ENCODE results near the gene GSTP1. TPM values are rescaled to one million over a fixed set of nuclear protein-coding genes. Genes with fewer than 3 reads are reported as not detected.

GSTP1 gene
- total and polyA plus RNA-seq, 3 donors from 2014 or later = 117 to 211 (median 201) TPM

GRCh38 chr11:67628710-67629385, 45.2 kb downstream of the GSTP1 start:
- Histone ChIP-seq H3K27ac (peak overlapping the region in 1 of 2 donors; percentile 94), H3K9me3 (no peaks in the 10 kb centered on the region), H3K4me1 (peaks cover 5% of the 10 kb centered on the region), H3K4me3 (peak overlapping the region; percentile 70 to 72), H3K27me3 (no peaks in the 10 kb centered on the region), H3K36me3 (ENCODE audit: low read depth, missing control alignments) (no peaks in the 10 kb centered on the region)
- DNase-seq = no peak
- 59 to 65% methylated on average over 5 to 25 of the region's 25 CpGs for WGBS, 2 donors
- TF ChIP-seq POLR2A (IDR thresholded peaks at IDR 0.05) (no peak), CTCF (IDR thresholded peaks at IDR 0.05) (no peak)
- intact Hi-C loops (cut with DNase I; ENCODE audit: low total_unique reads) = no loop called here

GRCh38 chr11:67629386-67630227, 46.0 kb downstream of the GSTP1 start, which contains the start of gene NUDT8:
NUDT8 (minus strand) TSS chr11:67629937; CDS start chr11:67629911, 26 bp downstream.
- intact Hi-C loops (cut with DNase I; ENCODE audit: low total_unique reads) = no loop called here
- Histone ChIP-seq H3K4me1 (peaks cover 5% of the 10 kb centered on the region), H3K9me3 (no peaks in the 10 kb centered on the region), H3K27ac (peak within 1 kb of the TSS; percentile 91 to 94), H3K4me3 (peak within 1 kb of the TSS; percentile 70 to 72), H3K27me3 (no peaks in the 10 kb centered on the region), H3K36me3 (ENCODE audit: low read depth, missing control alignments) (no peaks in the 10 kb centered on the region)
- peak; percentile 82 for DNase-seq
- TF ChIP-seq POLR2A (IDR thresholded peaks at IDR 0.05) = no peak
- TF ChIP-seq CTCF (IDR thresholded peaks at IDR 0.05) = peak; percentile 64 to 86 (median 69)
- WGBS, 2 donors = 1% methylated on average over 60 of the region's 102 CpGs; no CpG with 5 or more reads in 1 of the 2 donors

GRCh38 chr11:67630228-67630942, 46.8 kb downstream of the GSTP1 start:
- DNase-seq = peak; percentile 99
- Histone ChIP-seq H3K4me3 (peak overlapping the region; percentile 70 to 72), H3K36me3 (ENCODE audit: low read depth, missing control alignments) (no peaks in the 10 kb centered on the region), H3K9me3 (no peaks in the 10 kb centered on the region), H3K4me1 (peaks cover 5% of the 10 kb centered on the region), H3K27ac (peak overlapping the region; percentile 91 to 94), H3K27me3 (no peaks in the 10 kb centered on the region)
- TF ChIP-seq POLR2A (IDR thresholded peaks at IDR 0.05) (peak; percentile 21), CTCF (IDR thresholded peaks at IDR 0.05) (peak; percentile 38 to 83 (median 54))
- WGBS, 2 donors = 0 to 1% methylated on average over 29 to 51 of the region's 70 CpGs
- intact Hi-C loops (cut with DNase I; ENCODE audit: low total_unique reads) = no loop called here

GRCh38 chr11:67630943-67631331, 47.3 kb downstream of the GSTP1 start:
- TF ChIP-seq POLR2A (IDR thresholded peaks at IDR 0.05) (no peak), CTCF (IDR thresholded peaks at IDR 0.05) (no peak)
- peak overlapping the region; percentile 91 to 94 for H3K27ac ChIP-seq
- intact Hi-C loops (cut with DNase I; ENCODE audit: low total_unique reads) = no loop called here
- no peak for DNase-seq
- H3K9me3 ChIP-seq = no peaks in the 10 kb centered on the region
- no peaks in the 10 kb centered on the region for H3K27me3 ChIP-seq
- no peaks in the 10 kb centered on the region for H3K36me3 ChIP-seq (ENCODE audit: low read depth, missing control alignments)
- H3K4me1 ChIP-seq = peaks cover 5% of the 10 kb centered on the region
- WGBS, 2 donors = 37 to 43% methylated on average over 14 to 16 of the region's 16 CpGs
- H3K4me3 ChIP-seq = peak overlapping the region; percentile 70 to 72

Measured in testis (tissue), 3 donors.